HG03457 (cell line): ENCODE results near the gene DNMT3B.

Experiments used
- ATAC-seq: cut with Tn5 transposase; IDR thresholded peaks from one replicate; pipeline ENCODE4 v1.9.1; 2021; ENCODE audit warnings: moderate number of reproducible peaks; ENCODE audit not compliant: unreplicated experiment

DNMT3B gene

DNA sequence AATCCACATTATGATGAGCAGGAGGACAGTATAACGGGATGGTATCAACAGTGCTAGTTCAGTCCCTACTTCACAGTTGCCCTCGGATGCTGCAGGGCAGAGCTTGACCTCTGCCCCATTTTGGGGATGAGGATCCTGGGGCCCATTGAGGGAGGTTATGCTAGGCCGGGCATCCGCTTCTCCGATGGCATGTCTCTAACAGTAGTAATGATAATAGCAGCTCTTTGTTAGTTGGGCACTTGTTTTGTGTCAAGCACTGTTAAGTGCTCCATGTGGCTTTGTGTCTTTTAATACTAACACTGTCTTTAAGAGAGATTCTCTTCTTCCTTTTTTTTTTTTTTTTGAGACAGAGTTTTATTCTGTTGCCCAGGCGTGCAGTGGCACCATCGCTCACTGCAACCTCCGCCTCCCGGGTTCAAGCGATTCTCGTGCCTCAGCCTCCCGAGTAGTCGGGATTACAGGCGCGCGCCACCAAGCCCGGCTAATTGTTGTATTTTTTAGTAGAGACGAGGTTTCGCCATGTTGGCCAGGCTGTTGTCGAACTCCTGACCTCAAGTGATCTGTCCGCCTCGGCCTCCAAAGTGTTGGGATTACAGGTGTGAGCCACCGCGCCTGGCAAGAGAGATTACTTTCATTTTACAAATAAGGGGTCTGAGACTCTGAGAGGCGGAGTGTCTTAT, 58.7 kb downstream of the DNMT3B start:
- ATAC-seq: no peak

DNA sequence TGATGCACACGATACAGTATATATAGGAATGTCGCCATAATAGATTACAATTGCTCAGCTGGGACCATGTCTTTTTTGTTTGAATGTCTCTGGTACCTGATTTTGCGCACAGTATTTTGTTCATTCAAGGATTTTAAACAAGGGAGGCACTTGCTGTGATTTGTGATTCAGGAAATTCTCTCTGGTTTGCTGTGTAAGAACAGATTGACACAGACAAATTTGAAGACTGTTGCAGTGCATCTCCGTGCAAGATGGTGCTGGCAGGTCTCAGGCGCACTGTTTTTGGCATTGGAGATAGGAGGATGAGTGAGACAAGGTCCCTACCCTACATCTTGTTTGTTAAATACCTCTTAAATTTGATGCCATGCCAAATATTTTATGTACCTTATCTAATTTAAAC, 60.0 kb downstream of the DNMT3B start:
- no peak for ATAC-seq

DNA sequence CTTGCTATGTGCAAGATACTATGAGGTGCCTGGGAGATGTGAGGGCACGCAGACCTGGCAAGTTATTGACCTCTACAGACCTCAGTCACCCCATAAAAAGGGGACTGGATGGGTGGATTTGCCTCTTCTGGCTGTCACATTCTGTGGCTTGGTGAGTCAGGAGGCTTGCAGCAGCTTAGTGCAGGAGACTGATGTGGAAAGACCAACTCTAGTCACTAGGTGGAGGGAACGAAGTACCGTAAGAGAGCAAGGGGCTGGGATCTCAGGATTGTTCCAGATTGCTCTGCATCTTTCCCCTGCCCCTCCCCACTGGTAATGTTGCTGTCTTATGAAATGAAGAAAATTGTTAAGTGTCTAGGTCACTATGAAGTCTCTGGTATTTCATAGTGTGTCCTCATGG, 60.9 kb downstream of the DNMT3B start:
- no peak for ATAC-seq

DNA sequence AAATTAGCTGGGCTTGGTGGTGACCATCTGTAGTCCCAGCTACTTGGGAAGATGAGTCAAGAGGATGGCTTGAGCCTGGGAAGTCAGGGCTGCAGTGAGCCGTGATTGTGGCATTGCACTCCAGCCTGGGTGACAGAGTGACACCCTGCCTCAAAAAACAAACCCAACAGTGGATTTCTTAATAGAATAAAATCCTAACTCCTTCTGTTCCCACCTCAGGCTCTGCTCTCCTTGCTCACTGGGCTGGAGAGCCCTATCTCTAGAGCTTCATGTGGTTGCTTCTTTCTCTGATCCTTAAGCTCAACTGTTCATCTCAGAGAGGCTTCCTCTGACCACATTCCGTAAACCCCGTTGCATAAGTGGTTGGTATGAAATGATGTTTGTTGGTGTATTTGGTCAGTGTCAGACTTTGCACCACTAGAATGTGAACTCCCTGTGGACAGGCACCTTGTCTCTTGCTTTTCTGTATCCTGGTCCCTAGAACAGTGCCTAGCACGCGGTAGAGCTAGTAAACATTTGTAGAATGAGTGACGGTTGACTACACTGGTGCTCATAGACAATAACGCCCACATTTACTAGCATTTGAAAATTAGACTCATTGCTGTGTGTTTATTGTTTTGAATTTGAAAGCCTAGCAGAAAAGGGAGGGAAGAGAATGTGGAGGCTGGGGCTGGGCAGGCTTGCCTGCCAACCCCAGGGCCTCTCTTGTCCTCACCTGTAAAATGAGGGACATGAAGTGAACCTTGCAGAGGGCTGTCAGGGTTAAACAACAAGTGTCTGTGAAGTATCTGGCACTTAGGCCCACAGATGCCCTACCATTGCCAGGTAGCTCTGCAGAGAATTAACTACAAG, 61.8 kb downstream of the DNMT3B start:
- ATAC-seq: no peak

DNA sequence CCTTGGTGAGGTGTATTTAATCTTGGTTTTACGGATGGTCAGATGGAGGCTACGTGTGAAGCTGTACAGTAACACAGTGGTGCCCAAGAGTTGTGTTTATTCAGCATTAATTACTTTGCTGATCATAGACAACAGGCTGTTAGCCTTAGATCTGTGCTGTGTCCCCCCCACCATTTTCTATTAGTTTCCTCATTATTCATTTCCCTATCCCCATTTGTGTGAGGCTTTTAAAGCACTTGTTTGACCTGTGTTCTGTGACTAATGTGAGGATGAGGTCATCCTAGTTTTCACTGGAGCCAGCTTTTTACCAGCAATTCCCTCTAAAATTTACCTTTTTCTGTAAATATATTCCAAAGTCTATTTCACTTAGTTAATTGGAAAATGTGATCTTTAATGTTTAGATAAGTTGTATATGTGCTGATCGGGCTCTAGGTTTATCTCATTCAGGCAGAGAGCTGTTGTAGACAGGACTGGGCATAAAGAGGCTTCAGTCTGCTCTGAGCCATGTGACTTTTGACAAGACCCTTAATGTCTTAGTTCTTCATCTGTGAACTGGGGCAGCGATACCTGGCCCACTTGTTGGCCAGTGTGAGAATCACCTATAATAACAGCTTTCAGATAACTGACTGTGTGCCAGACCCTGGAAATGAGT, 66.0 kb downstream of the DNMT3B start:
- ATAC-seq: no peak

DNA sequence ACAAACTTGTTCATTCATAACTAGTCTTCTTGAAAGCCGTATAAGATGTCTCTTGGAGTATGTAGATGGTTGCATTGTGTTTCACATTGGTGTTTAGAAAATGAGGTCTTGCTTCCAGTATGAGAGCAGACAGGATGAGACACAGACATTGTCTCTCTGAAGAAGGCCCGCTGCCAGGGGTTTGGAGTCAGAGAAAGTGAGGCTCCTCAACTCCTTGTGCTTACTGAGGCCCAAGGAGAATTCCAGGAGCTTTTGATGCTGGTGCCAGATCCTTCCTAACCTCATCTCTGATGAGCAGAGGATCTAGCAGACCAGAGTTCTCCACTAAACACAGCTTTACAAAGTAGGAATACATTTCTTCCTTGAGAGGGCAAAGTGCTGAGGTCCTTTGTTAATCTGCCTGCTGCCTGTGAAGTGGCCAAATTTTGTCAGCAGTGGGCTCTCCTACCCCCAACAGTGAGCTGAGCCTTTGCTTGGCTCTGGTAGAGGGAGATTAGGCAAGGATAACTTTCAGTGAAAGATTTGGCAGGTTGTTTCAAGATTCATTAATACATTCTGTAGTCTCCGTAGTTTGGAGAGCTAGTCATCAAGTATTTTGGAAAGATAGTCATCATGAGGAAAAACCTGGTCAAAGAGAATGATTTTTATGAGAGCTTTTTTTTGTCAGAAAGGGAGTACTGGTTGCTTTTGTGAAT, 67.3 kb downstream of the DNMT3B start:
- ATAC-seq: no peak

DNA sequence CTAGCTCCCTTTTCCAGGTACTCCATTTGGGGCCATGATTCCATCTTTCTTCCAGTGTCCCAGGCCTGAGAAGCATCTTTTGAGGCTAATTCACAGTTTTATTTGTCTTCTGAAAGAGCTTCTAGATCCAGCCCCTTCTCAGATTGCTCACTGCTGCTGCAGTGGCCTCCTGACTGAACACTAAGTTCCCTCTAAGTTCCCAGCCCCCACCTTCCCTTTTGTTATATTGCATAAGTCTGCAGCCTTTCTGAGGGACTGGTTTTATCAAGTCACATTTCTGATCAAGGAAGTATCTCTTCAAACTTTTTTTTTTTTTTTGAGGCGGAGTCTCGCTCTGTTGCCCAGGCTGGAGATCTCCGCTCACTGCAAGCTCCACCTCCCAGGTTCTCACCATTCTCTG, 68.3 kb downstream of the DNMT3B start:
- no peak for ATAC-seq

DNA sequence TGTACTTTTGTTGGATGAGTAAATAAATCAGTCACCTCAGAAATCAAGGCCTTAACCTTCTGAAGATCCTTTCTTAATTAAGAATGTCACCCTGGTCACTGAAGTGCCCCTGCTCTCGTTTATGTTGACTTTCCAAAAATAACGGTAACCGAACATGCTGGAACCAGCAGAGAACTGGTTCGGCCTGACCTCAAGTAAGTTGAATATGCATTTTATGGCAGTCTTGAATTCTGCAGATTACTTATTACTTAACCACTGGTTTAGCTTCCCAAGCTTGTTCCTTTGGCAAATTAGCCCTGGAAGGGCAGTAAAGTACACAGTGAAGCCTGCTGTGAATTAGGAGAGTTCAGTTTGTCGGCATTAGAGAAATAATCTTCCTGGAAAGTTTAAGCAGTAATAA, 69.8 kb downstream of the DNMT3B start:
- ATAC-seq: no peak

DNA sequence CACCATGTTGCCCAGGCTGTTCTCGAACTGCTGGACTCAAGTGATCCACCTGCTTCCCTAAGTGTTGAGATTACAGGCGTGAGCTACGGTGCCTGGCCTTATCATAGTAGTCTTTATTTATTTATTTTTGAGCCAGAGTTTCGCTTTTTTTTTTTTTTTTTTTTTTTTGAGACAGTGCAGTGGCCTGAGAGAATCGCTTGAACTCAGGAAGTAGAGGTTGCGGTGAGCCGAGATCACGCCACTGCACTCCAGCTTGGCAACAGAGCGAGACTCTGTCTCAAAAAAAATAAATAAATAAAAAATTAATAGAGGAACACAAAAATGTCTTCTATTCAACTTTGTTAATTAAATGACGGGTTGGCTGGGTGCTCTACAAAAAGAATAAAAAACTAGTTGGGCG, 70.5 kb downstream of the DNMT3B start:
- ATAC-seq: no peak

DNA sequence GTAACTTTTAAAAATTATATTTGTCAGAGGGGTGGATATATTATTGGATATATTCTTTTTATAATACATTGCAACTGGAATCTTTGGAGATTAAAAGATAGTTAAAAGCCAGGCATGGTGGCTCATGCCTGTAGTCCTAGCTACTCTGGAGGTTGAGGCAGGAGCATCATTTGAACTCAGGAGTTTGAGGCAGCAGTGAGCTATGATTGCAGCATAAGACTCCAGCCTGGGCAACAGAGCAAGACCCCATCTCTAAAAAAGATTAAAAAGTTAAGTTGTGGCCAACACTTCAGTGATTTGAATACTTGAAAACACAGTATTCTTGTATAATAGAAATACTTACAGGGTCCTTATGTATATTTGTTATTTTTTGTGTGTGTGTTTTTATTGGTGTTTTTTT, 72.8 kb downstream of the DNMT3B start:
- ATAC-seq: no peak

DNA sequence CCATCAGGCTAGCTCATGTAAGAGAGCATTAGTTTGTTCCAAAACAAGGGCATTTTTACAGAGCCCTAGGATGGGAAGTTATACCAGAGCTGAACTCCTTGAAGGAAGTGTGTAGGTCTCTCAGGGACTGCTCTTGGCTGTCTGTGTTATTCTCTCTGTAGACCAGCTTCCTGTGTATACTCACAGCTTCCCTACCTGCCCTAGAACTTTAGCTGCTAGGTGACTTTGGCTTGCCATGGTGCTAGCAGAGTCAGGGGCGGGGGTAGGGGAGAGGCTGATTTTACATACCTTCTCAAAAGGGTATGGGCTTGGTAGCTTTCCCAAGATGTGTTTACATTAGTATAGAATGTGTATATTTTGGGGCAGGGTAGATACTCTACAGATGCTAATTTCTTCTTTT, 75.0 kb downstream of the DNMT3B start:
- no peak for ATAC-seq

DNA sequence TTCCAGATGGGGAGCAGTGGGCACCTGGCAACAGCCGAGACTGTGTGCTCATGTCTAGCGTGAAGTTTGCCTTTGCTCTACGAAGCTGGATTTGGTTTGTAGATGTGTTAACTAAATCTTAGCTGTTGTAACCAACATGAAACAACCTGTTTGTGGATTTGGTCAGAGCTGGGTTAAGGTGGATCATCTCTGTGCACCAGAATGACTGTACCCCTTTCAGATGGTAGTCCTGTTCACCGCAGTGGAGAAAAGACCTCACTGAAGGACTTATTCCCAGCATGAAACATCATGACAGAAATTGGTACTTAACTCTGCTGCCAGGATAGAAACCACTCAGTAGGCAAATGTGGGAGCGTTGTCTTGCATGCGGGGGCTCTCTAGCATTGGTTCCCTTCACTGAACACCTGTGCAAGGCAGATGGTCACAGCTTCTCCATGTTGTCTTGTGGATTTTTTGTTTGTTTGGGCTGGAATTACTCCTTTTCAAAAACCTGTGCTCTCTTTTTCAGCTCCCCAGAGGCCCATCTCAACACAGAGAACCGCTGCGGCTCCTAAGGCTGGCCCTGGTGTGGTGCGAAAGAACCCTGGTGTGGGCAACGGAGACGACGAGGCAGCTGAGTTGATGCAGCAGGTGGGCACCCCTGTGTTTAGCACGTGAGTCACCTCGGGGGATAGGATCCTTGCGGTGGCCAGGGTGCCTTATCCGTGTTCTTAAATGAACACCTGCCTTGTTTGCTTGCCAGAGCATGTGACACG, 77.2 kb downstream of the DNMT3B start:
- no peak for ATAC-seq

DNA sequence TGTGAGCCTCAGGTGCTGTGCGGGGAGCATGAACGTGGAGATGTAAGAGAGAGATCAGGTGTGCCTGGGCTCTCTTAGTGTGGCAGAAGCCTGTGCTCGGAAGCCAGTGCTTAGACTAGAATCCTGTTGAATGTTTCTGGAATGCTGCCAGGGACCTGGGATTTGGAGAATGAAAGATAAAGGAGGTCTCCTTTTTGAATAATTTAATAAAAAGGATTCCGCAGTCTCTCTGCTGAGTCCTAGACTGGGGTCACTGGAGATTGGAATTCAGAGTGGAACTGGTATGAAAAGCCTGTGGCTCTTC, 77.7 kb downstream of the DNMT3B start:
- no peak for ATAC-seq

DNA sequence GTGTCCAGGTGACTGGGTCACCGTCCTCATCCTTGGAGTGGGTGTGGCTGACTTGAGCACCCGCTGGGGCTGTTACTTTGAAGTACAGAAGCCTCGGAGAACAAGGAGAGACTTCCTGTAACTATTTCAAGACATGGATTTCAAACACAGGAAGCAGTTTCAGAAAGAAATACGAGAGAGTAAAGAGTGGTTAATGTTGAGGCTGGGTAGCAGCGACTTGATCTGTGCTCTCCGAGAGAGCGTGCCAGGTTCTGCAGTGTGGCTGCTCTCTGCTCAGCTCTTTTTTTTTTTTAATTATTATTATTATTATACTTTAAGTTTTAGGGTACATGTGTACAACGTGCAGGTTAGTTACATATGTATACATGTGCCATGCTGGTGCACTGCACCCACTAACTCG, 79.0 kb downstream of the DNMT3B start:
- ATAC-seq: no peak

DNA sequence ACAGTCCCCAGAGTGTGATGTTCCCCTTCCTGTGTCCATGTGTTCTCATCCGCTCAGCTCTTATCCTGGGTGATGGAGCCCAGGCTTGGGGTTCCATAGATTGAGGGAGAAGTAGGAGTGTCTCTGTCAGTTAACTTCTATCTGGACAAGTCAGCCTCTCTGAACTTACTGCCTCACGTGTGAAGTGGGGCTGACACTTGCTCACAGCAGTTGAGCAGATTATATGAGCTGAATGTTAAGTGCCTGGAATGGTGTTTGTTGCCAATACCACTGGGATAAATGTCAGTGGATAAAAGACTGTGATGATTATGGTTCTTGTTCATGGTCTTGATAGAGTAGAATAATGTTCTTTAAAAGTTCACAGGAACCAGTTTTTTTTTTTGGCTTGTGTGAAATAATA, 79.4 kb downstream of the DNMT3B start:
- ATAC-seq: no peak

DNA sequence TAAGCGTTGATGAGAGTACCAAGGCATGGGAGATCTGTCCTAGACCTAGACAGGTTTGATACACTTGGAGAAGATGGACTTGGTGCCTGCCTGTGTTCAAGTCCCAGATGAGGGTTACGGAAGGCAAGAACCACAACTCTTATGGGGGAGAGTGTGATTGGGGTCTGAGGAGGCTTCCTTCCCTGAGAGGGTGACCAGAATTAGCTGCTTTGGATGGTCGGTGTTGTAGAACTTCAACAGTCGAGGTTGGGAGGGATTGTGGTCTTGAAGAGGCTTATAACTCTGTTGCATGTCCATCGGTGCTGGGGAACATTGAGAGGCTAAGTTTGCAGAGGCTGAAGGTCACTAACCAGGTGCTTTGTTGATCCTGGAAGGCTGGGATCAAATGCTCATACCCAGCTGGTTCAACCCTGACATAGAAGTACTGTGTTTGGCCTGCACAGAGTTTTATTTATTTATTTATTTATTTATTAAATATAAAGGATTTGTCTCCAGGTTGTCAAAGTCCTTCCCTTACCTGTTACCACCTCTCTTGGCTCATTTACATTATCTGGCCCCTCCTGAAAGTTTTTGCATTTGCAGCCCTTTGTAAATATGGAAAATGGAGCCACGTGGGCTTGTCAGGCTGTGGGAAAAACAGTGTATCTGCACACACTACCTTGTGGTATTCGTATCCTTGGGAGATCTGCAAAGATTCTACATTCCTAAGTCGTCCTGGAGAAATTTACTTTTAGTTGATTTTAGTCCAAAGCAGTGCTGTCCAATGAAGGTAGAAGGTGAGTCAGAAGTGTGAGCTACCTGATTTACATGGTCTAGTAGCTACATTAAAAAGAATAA, 80.7 kb downstream of the DNMT3B start:
- ATAC-seq: no peak

DNA sequence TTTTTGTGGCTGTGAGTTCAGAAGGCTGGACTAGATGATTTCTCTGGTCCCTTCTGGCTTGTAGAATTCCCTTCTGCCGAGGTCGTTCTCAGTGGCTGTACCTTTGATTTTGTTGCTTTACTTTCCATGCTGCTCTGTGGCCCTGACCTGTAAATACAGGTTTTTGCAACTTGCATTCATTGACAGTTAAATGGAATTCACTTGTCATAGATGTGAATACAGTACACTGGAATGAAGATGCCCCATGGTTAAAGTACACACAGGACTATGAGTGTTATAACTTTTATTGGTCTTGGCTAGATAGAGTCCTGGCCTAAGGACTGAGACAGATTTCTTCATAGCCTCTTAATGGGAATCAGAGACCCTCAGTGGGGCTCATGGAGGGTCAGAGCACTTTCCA, 83.6 kb downstream of the DNMT3B start:
- ATAC-seq: no peak

DNA sequence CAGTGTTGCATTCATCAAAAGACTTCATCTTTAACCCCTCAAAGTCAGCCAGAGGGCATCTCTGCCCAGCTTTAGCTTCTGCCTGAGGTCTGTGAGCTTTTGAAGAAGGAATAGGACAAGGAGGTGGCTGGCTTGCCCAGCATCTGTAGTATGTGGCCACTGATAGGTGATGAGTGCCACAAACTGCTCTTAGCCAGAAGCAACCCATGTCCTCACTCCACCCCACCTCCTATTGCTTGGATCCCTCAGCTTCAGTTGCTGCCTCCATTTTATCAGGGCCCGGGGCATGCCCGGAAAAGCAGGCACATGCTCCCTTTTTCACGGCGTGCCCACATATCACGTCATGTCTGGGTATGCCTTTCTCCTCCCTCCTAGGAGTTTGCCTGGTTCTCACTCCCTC, 84.7 kb downstream of the DNMT3B start:
- ATAC-seq: no peak

DNA sequence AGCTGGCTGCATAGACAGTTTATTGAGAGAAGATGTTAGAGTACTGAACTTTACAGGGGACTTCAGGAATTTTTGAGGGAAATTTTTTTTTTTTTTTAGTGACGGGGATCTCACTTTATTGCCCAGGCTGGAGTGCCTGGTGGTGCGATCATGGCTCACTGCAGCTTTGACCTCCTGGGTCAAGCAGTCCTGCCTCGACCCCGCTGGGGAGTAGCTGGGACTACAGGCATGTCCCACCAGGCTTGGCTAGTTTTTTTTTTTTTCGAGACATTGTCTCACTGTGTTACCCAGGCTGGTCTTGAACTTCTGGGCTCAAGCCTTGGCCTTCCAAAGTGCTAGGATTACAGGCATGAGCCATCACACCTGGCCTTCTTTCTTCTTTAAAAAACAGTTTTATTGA, 85.8 kb downstream of the DNMT3B start:
- ATAC-seq: no peak

DNA sequence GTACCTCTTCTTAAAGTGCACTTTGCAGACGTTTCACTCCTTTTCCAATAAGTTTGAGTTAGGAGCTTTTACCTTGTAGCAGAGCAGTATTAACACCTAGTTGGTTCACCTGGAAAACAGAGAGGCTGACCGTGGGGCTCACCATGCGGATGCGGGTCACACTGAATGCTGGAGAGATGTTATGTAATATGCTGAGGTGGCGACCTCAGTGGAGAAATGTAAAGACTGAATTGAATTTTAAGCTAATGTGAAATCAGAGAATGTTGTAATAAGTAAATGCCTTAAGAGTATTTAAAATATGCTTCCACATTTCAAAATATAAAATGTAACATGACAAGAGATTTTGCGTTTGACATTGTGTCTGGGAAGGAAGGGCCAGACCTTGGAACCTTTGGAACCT, 86.7 kb downstream of the DNMT3B start:
- no peak for ATAC-seq
